ENCODE data around the gene POLR2H. TPM values are rescaled to one million over a fixed set of nuclear protein-coding genes. Genes with fewer than 3 reads are reported as not detected.

The POLR2H gene
- total and polyA plus RNA-seq, 11 donors: 15.2 to 51.4 (median 25.2) TPM

- intact Hi-C loops (cut with DNase I): no loop called here
These were observed 28.5 kb downstream of the POLR2H start for GRCh38 chr3:184389935-184390528.

GRCh38 chr3:184391266-184391665 lies 29.8 kb downstream of the POLR2H start:
- H3K36me3 ChIP-seq: peaks cover 0 to 14% (median 0%) of the 10 kb centered on the region in 9 donors
- no peak for DNase-seq
- intact Hi-C loops (cut with DNase I): no loop called here
- no peak for ATAC-seq
- no peaks in the 10 kb centered on the region for H3K4me1 ChIP-seq
- WGBS, 4 donors: 77 to 84% (median 79%) methylated on average over 3 of the region's 3 CpGs
- TF ChIP-seq CTCF (IDR thresholded peaks at IDR 0.05) (no peak), POLR2A (IDR thresholded peaks at IDR 0.05) (no peak)
- no peaks in the 10 kb centered on the region for H3K9me3 ChIP-seq
- H3K27ac ChIP-seq: no peak overlapping the region
- H3K27me3 ChIP-seq: peaks cover 0 to 8% (median 0%) of the 10 kb centered on the region in 9 donors
- H3K4me3 ChIP-seq: no peak overlapping the region

More at GRCh38 chr3:184389935-184390528, 28.5 kb downstream of the POLR2H start:
- 87 to 92% (median 90%) methylated on average over 5 of the region's 5 CpGs for WGBS, 4 donors
- Histone ChIP-seq H3K9me3 (no peaks in the 10 kb centered on the region), H3K4me1 (no peaks in the 10 kb centered on the region), H3K4me3 (no peak overlapping the region), H3K27me3 (peaks cover 0 to 9% (median 0%) of the 10 kb centered on the region in 9 donors), H3K36me3 (peaks cover 0 to 19% (median 0%) of the 10 kb centered on the region in 9 donors), H3K27ac (no peak overlapping the region)
- no peak for DNase-seq
- TF ChIP-seq POLR2A (IDR thresholded peaks at IDR 0.05): no peak
- ATAC-seq: no peak

- Histone ChIP-seq H3K4me3 (no peak overlapping the region), H3K9me3 (no peaks in the 10 kb centered on the region), H3K27me3 (peaks cover 0 to 14% (median under 1%) of the 10 kb centered on the region in 9 donors), H3K36me3 (no peaks in the 10 kb centered on the region), H3K4me1 (peaks cover 0 to 5% (median 0%) of the 10 kb centered on the region in 12 donors), H3K27ac (no peak overlapping the region)
- 81 to 92% (median 87%) methylated on average over 5 of the region's 5 CpGs for WGBS, 4 donors
- no peak for TF ChIP-seq POLR2A (IDR thresholded peaks at IDR 0.05)
- TF ChIP-seq CTCF (IDR thresholded peaks at IDR 0.05): no peak
- intact Hi-C loops (cut with DNase I): no loop called here
- no peak for DNase-seq
- ATAC-seq: no peak
These were observed 33.8 kb downstream of the POLR2H start for GRCh38 chr3:184395320-184395660.

GRCh38 chr3:184399410-184399809 lies 37.9 kb downstream of the POLR2H start:
- intact Hi-C loops (cut with DNase I): no loop called here
- Histone ChIP-seq H3K27ac (peak overlapping the region in 1 of 12 donors; percentile 18), H3K27me3 (peaks cover 0 to 31% (median 6%) of the 10 kb centered on the region in 9 donors), H3K9me3 (no peaks in the 10 kb centered on the region), H3K4me3 (no peak overlapping the region), H3K4me1 (peaks cover 0 to 5% (median 0%) of the 10 kb centered on the region in 12 donors), H3K36me3 (no peaks in the 10 kb centered on the region)
- TF ChIP-seq POLR2A (IDR thresholded peaks at IDR 0.05) (no peak), CTCF (IDR thresholded peaks at IDR 0.05) (no peak)
- DNase-seq: no peak
- ATAC-seq: peak in 3 of 4 donors; percentile 68 to 90 (median 71)
- WGBS, 4 donors: 17 to 23% (median 18%) methylated on average over 9 of the region's 9 CpGs
